NCI-H2171 treated with DMSO at 0.1 percent for 48 hours (cell line): ENCODE measurements around the gene AGAP5.
"Not testable (repeated sequence)": the region's sequence is repeated elsewhere in the genome, so short reads cannot be mapped to it uniquely, and the experiment has no call there.

ENCODE experiments used
- DNase-seq: peaks from one replicate; lab custom pipeline; 2025; lab: John Stamatoyannopoulos, UW

AGAP5 gene

DNA sequence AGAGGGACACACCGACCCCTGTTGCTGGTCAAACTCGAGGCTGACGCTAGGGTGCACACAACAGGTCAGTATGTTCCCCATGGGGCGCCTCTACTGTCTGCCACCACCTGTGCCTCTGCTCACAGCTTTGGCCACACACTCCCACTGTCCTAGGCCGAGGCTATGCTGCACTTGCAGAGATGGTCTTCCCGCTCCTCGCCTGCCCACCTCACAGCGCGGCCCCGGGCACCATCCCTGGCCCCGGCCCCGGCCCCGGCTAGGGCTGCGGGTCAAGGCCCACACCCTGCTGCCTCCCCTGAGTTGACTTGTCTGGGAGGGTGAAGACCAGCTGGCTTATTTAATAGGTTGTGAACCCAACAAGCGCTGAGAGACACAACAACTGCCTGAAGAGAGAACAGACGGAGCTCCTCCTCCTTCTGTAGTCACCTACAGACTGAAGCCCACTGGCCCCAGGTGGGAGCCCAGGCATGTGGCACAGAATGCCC, at the start of gene AGAP5:
TSS of gene AGAP5 (minus strand) at position 435 of the 485 bp plus-strand sequence. CDS start at position 81, 354 bp downstream.
- not testable (repeated sequence) for DNase-seq

DNA sequence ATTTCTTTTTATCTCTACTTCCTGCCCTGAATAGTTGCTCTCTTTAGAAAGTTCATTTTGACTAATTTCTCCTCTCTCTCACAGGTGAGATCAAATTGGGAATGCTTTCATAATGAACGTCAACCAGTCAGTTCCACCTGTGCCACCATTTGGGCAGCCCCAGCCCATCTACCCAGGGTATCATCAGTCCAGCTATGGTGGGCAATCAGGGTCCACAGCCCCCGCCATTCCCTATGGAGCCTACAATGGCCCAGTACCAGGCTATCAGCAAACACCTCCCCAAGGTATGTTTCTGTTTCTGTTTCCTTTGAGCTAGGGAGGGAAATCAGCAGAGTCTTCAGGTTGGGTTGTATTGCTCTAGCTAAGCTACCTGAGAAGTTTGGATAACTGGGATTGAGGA, 48.8 kb upstream of the AGAP5 start:
- no peak for DNase-seq

DNA sequence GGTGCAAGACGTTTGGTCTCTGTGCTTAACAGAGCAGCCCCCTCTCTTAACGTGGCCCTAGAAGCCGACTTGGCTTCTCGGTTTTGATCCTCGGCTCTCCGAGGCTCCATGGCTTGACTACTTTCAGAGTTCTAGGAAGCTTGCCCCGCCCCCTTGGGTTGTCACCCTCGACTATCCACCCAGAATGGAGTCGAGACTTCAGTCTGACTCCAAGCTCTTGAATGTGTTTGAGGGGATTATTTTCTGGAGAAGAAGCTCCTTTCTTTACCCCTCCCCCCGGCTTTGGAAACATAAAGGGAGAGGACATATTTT, 46.7 kb upstream of the AGAP5 start:
- no peak for DNase-seq

DNA sequence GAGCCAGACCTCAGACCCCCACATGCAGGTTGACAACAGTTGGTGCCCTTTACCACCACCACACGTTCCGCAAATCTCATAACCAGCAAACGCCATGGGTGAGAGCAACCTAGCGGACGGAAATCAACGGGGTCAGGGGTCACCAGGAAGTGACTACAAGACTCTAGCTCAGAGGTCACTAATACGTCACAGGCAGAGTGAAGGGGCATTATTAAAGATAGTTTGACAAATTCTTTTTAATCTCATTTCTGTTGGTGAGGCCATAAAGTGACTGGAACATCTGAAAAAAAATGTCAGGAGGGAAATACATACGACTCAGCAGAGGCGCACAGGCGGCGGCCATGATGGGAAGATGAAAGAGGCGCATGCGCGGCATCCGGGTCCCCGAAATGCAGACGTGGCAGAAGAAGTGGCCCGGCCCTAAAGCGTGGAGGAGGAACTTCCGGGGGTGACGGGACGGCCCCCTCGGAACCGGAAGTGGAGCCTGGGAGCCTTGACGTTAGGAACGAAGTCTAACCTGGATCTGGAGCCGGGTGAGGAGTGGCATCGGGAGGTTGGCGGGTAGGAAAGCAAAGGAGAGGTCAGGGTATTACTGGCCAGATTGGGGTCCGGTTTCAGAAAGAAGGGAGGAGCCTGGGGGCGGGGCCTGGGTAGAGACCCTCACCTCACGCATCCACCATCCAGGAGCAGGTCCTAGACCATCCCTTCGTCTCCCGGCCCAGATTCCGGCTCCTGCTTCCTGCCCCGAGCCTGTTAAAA, 46.2 kb upstream of the AGAP5 start, which contains the start of gene SEC24C:
TSS of gene SEC24C (plus strand) at position 468 of the 759 bp plus-strand sequence. CDS start 2,461 bp downstream, outside the sequence.
- DNase-seq: peak; percentile 94

DNA sequence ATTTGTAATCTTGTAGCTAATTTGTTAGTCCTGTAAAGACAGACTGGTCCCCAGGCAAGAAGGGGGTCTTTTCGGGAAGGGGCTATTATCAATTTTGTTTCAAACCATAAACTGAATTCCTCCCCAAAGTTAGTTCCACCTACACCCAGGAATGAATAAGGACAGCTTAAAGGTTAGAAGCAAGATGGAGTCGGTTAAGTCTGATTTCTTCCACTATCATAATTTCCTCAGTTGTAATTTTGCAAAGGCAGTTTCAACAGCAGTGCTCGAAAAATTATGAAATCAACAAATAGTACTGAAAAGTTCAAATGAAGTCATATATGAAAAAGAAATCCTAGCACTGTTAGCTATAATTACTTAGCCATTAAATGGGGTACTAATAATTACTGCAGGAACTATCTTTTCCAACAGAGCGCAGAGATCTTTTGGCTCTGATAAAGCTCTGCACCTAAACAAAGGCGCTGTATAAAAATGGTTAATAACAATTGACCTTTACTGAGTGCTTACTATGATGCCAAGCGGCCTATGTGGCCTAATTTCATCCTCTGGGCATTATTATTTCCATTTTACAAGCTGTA, 45.5 kb upstream of the AGAP5 start:
- no peak for DNase-seq

DNA sequence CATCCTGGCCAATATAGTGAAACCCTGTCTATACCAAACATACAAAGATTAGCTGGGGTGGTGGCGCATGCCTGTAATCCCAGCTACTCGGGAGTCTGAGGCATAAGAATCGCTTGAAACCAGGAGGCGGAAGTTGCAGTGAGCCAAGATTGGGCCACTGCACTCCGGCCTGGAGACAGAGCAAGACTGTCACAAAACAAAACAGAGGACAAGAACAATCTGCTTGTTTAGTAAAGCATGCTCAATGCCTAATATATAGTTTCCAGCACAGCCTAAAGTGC, 44.5 kb upstream of the AGAP5 start:
- DNase-seq: no peak

DNA sequence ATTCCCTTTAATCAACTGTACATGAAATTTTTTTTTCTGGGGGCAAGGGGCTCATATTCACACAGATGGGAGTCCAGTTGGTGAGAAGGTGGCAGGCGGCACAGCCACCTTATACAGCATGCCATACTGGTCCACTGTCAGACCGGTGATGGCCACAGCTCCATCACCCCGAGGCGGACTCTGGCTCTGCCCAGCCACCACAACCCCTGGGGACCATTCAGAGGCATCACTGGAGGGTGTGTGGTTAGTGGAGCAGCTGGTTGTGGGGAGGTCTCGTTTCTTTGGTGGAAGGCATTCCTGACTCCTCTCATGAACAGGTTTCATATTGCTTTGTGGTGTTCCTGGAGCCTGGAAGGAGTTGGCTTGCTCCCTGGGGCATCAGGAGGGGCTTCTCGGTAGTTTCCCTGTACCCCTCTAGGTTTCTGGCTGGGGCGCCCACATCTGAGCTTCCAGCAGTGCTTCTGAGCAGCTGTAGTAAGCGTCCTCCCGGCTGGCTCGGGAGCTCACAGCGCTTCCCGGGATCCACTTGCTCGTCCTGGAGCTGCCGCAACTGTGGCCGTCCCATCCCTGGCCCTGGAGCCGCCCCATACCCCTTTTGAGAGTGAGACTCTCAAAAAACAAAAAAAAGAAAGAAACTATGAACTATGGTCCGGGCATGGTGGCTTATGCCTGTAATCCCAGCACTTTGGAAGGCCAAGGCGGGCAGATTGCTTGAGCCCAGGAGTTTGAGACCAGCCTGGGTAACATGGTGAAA, 42.8 kb upstream of the AGAP5 start:
- DNase-seq: not testable (repeated sequence)

DNA sequence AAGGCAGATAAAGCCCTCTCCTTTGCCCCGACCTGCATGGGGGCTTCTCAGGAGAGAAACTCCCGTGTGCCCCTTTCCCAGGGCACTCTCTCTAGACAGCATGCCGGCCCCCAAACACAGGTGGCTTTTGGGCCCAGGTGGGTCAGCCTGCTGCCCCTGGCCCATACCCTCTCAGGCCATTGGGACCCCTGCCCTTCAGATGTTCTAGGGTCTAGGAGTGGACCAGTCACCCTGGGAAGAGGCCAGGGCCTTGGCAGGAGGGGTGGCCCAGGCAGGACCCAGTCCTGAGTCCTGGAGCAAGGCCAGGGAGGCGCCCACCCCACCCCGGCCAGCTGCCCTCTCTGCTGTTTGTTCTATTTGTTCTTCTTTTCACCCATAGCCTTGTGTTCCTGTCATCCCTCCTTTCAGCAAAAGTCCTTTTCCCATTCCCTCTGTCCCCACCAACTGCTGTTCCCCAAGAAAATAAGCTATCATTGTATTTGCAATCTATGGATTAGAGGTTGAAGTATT, 36.9 kb upstream of the AGAP5 start:
- DNase-seq: no peak

DNA sequence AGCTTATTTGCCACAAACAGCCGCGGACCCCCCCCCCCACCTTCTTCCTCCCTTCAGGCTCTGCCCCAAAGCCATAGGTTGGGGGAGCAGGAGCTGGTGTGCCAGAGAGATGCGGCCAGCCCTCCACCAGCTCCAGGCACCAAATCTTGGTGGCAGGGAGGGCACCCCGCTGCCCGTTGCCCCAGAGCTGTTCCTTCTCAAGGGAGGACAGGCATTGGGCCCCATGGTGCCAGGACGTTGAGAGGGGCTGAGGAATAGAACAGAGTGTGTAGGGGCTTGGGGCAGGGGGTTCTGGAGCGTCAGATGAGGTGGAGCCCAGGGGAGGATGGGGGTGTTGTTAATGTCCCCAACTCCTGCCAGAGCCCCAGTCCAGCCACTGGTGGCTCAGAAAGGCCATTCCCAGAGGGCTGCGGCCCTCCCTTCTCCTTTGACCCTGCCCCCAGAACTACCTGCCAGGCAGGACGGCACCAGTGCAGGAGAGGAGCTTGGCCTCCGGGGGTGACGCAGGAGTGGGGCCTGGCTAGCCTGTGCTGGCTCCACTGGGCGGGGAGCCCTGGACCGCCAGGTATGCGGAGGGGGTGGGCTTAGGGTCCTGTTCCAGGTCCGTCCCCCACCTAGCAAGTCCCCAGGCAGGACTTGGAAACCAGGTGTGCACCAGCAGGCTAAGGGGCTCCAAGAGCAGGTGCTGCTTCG, 36.3 kb upstream of the AGAP5 start:
- no peak for DNase-seq

DNA sequence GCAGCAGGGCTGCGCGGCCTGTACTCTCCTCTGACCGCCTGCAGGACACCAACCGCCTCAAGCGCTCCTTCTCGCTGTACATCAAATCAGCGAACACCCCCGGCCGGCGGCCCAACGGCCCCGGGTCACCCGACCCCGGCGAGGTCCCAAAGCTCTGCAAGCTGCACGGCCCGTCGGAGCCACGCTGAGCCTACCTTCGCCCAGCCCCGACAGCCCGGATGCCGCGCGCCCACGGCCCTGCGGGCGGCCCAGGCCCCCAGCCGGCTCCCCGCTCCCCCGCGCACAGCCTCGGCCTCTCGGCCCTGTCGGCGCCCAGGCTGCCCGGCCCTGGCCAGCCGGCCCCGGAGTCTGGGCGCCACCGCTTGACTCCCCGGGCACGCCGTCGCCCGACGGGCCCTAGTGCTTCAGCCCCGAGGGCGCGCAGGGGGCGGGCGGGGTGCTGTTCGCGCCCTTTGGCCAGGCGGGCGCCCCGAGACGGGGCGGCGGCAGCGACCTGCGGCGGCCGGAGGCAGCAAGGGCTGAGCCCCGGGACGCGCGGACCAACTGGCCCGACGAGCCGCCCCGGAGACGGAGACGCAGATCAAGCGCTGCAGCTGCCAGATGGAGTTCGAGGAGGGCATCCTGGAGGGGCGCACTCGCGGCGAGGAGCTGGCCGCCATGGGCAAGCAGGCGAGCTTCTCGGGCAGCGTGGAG, 35.2 kb upstream of the AGAP5 start:
- DNase-seq: no peak

DNA sequence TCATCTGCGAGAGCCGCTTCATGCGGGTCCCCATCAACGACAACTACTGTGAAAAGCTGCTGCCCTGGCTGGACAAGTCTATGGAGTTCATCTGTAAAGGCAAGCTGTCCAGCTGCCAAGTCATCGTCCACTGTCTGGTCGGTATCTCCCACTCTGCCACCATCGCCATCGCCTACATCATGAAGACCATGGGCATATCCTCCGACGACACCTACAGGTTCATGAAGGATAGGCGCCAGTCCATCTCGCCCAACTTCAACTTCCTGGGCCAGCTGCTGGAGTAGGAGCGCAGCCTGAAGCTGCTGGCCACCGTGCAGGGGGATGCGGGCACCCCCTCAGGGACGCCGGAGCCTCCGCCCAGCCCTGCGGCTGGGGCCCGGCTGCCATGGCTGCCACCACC, 34.5 kb upstream of the AGAP5 start:
- no peak for DNase-seq

DNA sequence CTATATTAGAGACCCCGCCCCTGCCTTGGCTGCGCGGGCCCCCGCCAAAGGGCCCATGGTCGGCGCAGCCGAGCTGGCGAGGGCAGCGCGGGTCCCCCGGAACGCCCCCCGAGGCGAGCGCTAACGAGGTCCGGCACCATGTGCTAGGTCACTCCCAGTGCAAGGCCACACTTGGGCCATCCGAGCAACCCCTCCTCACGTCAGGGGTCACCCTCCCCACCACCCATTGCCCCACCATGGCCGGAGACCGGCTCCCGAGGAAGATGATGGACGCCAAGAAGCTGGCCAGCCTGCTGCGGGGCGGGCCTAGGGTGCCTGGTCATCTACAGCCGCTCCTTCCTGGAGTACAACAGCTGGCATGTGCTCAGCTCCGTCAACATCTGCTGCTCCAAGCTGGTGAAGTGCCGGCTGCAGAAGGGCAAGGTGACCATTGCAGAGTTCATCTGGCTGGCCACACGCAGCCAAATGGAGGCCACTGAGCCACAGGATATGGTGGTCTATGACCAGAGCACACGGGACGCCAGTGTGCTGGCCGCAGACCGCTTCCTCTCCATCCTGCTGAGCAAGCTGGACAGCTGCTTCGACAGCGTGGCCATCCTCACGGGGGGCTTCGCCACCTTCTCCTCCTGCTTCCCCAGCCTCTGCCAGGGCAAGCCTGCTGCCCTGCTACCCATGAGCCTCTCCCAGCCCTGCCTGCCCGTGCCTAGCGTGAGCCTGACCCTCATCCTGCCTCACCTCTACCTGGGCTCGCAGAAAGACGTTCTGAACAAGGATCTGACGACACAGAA, 33.9 kb upstream of the AGAP5 start:
- DNase-seq: no peak

DNA sequence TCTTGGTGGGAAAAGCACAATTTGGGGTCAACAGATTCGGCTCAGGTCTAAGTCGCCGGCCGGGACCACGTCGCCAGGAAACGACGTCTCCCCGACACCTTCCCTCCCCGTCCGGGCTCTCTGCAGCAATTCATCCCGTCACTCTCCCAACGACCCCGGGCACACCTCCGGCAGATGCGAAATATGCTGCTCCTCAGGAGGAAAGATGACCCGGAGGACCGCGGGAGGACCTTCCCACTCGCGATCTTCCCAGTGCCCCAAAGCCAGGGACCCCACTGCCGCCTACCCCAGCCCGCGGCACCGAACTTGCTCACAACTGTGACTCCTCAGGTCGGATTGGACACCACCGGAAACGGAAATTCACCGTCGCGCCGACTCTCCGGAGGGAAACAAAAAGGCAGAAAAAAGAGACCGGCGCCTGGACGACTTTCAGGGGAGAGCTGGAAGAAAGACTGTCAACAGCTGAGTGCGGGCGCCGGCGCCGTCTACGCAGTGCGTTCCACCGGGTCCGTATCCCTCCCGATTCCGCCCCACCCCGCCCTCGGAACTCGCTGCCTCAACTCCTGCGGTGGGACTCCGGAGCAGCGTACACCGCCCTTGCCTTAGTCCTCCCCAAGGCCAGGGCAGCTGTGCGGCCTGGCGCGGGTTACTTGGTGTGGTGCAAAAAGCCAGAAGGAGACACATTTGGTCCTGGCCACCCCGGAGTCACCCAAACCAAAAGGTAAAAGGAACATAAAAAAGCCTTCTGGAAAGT, 32.4 kb upstream of the AGAP5 start:
- peak; percentile 87 for DNase-seq

DNA sequence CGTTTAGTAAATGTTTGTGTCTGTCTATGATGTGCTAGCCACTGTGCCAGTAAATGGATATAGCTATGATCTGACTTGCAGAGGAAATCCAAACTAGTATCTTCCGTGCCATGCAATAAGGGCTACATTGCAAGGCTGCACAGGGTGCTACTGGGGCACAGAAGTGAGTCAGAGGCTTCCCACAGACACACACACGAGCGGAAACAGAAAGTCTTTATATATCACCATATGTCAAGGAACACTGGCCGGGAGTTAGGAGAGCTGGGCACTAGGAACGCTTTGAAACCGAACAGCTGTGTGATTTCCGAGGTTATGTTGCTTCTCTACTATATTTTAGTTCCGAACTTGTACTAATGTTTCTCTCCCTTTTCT, 31.9 kb upstream of the AGAP5 start:
- not testable (repeated sequence) for DNase-seq

DNA sequence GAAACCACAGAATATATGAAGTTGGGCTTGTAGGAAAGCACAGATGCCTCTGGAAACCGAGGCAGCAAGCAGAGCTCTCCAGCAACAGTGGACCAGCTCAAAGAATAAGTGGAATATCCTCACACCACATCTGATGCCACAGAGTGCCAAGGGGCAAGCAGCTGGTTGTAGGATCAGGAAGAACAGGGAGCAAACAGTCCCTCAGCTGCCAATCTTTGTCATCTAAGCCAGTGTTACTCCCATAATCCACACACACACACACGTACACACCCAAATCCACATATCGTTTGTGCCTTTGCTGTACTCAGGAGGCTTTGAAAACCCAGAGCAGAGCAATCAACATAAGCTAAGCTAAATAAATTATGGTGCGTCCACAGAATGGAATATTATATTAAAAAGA, 25.6 kb upstream of the AGAP5 start:
- no peak for DNase-seq

DNA sequence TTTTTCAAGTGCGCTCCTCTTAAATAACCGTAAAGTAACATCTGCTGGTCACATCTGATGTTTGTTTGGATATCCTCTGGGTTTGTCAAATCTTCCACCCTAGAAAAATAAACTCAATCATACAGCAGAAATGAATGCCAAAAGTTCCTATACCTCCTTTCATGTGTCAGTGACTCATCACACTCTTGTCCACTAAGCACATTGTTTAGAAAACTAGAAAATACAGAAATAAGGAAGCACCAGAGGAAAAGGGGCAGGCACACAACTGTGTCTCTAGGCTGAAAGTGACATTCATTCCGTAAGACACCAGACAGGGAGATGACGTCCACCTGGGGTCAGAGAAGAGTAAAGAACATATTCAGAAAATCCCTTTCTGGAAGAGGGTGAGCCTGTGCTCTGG, 22.7 kb upstream of the AGAP5 start:
- DNase-seq: not testable (repeated sequence)

DNA sequence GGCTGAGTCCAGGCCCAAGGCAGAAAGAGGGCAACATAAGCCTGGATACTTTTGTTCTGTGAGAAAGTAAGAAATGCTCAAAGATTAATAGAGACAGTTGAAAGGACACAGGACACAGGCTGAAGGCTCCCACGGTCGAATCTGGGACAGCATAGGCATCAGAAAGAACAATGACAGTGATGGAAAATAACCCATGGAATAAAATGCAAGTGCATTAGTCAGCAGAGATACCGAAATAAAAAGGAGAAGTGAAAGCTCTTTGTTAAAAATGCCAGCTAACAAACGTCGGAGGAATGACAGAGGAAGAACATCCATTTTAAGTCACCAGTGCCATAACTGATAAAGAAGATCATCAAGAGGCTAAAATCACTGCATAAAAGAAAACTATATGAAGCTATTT, 19.6 kb upstream of the AGAP5 start:
- DNase-seq: no peak

DNA sequence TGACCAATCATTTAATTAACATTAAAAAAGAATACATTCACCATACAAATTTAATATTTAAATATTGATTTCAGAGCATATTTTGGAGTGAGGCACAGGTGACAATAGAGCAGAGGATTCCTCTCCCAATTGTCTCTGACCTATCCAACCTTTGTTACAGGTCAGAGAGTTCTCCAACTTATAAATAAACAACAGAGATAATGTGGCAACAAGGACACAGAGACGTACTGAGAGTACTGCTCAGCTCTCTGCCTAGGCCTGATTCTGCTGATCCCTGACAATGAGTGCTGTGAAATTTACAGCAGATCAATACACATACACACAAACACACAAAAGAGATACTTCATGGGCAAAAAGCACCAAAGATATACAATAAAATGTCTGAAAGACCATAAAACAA, 18.3 kb upstream of the AGAP5 start:
- no peak for DNase-seq

DNA sequence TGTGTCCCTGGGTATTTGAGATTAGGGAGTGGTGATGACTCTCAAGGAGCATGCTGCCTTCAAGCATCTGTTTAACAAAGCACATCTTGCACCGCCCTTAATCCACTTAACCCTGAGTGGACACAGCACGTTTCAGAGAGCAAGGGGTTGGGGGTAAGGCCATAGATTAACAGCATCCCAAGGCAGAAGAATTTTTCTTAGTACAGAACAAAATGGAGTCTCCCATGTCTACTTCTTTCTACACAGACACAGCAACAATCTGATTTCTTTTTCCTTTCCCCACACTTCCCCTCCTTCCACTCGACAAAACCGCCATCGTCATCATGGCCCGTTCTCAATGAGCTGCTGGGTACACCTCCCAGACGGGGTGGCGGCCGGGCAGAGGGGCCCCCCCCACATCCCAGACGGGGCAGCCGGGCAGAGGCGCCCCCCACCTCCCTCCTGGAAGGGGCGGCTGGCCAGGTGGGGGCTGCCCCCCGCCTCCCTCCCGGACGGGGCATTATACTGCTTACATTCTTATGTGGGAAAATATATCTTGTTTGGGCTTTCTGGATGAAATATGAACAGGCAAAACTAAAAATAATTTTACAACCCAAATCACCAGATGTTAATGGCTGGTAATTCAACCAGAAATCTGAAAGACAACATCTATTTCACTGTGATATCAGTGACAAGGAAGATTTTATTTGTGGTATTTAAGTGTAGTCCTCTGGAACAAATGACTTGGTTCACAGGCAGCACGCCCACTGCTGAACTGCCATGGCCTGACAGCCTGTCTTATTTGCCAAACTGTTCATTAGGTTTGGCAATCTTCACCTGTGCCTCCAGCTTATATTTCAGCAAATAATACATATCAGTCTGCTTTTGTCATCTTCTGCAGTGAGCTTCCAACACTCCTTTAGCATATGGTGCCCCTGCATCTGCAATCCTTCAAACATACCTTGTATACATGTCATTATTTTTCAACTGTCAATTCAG, 17.6 kb upstream of the AGAP5 start:
- DNase-seq: peak; percentile 43
